ENCODE data around the gene FSTL5. TPM values are rescaled to one million over a fixed set of nuclear protein-coding genes. Genes with fewer than 3 reads are reported as not detected.

The FSTL5 gene
- total and polyA plus RNA-seq, 2 of the 13 experiments (the other 11 are each of a cell fraction or from before 2014, with no cell fraction given) = 0.03 to 0.07 TPM

DNA sequence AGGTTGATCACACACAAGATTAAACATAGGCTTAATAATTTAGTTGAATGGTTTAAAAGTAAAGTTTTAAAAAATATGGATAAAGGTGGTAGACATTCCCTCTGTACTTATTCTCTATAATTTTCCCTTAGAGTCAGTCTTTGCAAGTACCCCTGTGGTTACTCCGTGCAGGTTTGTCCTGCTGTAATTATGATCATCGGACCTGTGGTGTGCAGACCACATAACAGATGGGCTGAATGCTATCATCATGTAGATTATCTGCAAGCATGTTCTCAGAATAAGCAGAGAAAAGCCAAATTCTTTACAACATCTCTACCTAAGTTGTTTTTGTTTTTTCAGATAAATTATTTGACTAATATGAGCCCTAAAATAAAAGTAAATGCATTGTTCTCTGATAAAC, 146.8 kb downstream of the FSTL5 start:
- Histone ChIP-seq H3K9me3 (ENCODE audit: low read length) (no peaks in the 10 kb centered on the region), H3K4me2 (ENCODE audit: low read depth, low read length) (no peak overlapping the region), H3K9ac (ENCODE audit: insufficient read depth, low read depth, low read length) (no peak overlapping the region), H3K4me3 (replicated peaks in 1 of 3; ENCODE audit: insufficient read depth in 1 of 3, low read depth in 2 of 3, low read length in 3 of 3) (no peak overlapping the region), H3K4me1 (ENCODE audit: insufficient read depth, low read length) (no peaks in the 10 kb centered on the region), H3K79me2 (ENCODE audit: insufficient read depth, low read length) (no peaks in the 10 kb centered on the region), H3K27me3 (ENCODE audit: control insufficient read depth in 1 of 2, insufficient read depth in 2 of 2, low read length in 2 of 2) (no peaks in the 10 kb centered on the region), H2AFZ (ENCODE audit: low read length) (no peak overlapping the region), H3K36me3 (replicated peaks in 1 of 2; ENCODE audit: control insufficient read depth in 1 of 2, insufficient read depth in 2 of 2, low read length in 2 of 2) (no peaks in the 10 kb centered on the region), H4K20me1 (ENCODE audit: insufficient read depth, low read length) (no peaks in the 10 kb centered on the region), H3K27ac (ENCODE audit: extremely low read length, insufficient read depth, low read length) (no peak overlapping the region)
- ATAC-seq = no peak
- POLR2A ChIA-PET = no interaction called here
- DNase-seq (ENCODE audit: low spot score) = no peak
- in situ Hi-C loops (cut with HindIII; ENCODE audit: extremely low pct_ligation_motif_present, low pct_unique_long_range_greater_than_20kb) (no loop called here), intact Hi-C loops (cut with micrococcal nuclease; ENCODE audit: unreplicated experiment) (no loop called here)
- no peak for FAIRE-seq
- 0% methylated on average over 2 of the region's 2 CpGs for WGBS (ENCODE audit: low lambda C conversion rate)
- CTCF ChIA-PET (ENCODE audit: low intra/inter-chr PET ratio, low total read pairs) = no interaction called here
- no TSS peak for BruUV-seq (replicated peaks)
- TF ChIP-seq, protein P1, sequence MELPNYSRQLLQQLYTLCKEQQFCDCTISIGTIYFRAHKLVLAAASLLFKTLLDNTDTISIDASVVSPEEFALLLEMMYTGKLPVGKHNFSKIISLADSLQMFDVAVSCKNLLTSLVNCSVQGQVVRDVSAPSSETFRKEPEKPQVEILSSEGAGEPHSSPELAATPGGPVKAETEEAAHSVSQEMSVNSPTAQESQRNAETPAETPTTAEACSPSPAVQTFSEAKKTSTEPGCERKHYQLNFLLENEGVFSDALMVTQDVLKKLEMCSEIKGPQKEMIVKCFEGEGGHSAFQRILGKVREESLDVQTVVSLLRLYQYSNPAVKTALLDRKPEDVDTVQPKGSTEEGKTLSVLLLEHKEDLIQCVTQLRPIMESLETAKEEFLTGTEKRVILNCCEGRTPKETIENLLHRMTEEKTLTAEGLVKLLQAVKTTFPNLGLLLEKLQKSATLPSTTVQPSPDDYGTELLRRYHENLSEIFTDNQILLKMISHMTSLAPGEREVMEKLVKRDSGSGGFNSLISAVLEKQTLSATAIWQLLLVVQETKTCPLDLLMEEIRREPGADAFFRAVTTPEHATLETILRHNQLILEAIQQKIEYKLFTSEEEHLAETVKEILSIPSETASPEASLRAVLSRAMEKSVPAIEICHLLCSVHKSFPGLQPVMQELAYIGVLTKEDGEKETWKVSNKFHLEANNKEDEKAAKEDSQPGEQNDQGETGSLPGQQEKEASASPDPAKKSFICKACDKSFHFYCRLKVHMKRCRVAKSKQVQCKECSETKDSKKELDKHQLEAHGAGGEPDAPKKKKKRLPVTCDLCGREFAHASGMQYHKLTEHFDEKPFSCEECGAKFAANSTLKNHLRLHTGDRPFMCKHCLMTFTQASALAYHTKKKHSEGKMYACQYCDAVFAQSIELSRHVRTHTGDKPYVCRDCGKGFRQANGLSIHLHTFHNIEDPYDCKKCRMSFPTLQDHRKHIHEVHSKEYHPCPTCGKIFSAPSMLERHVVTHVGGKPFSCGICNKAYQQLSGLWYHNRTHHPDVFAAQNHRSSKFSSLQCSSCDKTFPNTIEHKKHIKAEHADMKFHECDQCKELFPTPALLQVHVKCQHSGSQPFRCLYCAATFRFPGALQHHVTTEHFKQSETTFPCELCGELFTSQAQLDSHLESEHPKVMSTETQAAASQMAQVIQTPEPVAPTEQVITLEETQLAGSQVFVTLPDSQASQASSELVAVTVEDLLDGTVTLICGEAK (IDR thresholded peaks at IDR 0.05) = no peak
- TF ChIP-seq, protein P1 (CRISPR knock-in tag; IDR thresholded peaks at IDR 0.05) = no peak
- TF ChIP-seq SAP130 (CRISPR knock-in tag; IDR thresholded peaks at IDR 0.05; ENCODE audit: low read depth) (no peak), DPF2 (CRISPR knock-in tag; IDR thresholded peaks at IDR 0.05; ENCODE audit: borderline replicate concordance, low read depth) (no peak), CHCHD3 (CRISPR knock-in tag; IDR thresholded peaks at IDR 0.05) (no peak), SIX1 (CRISPR knock-in tag; IDR thresholded peaks at IDR 0.05; ENCODE audit: borderline replicate concordance) (no peak), NFKBIZ (CRISPR knock-in tag; IDR thresholded peaks at IDR 0.05) (no peak), ZSCAN22 (CRISPR knock-in tag; IDR thresholded peaks at IDR 0.05) (no peak), NR3C1 (CRISPR knock-in tag; IDR thresholded peaks at IDR 0.05) (no peak), PHF8 (CRISPR knock-in tag; IDR thresholded peaks at IDR 0.05) (no peak)
- TF ChIP-seq, protein P2, sequence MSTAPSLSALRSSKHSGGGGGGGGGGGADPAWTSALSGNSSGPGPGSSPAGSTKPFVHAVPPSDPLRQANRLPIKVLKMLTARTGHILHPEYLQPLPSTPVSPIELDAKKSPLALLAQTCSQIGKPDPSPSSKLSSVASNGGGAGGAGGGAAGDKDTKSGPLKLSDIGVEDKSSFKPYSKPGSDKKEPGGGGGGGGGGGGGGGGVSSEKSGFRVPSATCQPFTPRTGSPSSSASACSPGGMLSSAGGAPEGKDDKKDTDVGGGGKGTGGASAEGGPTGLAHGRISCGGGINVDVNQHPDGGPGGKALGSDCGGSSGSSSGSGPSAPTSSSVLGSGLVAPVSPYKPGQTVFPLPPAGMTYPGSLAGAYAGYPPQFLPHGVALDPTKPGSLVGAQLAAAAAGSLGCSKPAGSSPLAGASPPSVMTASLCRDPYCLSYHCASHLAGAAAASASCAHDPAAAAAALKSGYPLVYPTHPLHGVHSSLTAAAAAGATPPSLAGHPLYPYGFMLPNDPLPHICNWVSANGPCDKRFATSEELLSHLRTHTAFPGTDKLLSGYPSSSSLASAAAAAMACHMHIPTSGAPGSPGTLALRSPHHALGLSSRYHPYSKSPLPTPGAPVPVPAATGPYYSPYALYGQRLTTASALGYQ (CRISPR knock-in tag; IDR thresholded peaks at IDR 0.05) = no peak
- TF ChIP-seq, protein P3, sequence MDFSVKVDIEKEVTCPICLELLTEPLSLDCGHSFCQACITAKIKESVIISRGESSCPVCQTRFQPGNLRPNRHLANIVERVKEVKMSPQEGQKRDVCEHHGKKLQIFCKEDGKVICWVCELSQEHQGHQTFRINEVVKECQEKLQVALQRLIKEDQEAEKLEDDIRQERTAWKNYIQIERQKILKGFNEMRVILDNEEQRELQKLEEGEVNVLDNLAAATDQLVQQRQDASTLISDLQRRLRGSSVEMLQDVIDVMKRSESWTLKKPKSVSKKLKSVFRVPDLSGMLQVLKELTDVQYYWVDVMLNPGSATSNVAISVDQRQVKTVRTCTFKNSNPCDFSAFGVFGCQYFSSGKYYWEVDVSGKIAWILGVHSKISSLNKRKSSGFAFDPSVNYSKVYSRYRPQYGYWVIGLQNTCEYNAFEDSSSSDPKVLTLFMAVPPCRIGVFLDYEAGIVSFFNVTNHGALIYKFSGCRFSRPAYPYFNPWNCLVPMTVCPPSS (IDR thresholded peaks at IDR 0.05) = no peak
- TF ChIP-seq, protein P4, sequence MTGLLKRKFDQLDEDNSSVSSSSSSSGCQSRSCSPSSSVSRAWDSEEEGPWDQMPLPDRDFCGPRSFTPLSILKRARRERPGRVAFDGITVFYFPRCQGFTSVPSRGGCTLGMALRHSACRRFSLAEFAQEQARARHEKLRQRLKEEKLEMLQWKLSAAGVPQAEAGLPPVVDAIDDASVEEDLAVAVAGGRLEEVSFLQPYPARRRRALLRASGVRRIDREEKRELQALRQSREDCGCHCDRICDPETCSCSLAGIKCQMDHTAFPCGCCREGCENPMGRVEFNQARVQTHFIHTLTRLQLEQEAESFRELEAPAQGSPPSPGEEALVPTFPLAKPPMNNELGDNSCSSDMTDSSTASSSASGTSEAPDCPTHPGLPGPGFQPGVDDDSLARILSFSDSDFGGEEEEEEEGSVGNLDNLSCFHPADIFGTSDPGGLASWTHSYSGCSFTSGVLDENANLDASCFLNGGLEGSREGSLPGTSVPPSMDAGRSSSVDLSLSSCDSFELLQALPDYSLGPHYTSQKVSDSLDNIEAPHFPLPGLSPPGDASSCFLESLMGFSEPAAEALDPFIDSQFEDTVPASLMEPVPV (CRISPR knock-in tag; IDR thresholded peaks at IDR 0.05) = no peak
